Iris pigment epithelial cell (primary cell): ENCODE results near the gene ACTN1.
"Not testable (repeated sequence)": the region's sequence is repeated elsewhere in the genome, so short reads cannot be mapped to it uniquely, and the experiment has no call there.

Experiments used
- DNase-seq: peaks from one replicate; pipeline ENCODE4 v3.0.0-alpha.2; 2011; ENCODE audit warnings: low read depth

Gene ACTN1

DNA sequence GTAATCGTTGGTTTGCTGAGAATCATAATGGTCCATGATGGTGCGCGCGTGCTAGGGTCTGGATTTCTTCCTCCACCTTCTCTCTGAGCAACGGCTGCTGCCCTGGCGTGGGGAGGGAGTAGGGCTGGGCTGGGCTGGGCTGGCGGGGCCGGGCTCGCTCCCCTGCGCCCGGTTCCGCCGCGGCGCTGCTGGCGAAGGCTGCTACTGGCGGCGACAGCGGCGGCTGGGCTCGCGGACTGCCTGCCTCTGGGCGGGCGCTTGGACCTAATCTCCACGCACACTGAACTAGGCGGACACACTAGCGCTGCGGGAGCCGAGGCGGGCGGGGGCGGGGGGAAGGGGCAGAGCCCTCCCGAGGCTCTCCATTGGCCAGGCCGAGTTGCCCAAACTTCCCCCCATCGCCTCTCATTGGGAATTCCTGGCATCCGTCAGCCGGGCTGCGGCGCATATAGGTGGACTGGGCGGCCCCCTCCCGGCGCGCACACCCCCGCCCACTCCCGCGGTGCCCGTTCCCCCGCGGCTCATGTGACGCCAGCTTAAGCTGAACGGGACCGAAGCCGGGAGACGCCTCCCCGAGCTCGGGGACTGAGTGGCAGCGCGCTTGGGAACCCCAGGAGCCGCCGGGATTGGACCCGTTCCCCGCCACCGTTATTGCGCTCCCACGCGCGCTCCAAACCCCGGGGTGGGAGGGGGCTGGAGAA, at the start of gene ACTN1:
Gene ACTN1 (minus strand): TSS at position 282 of the 701 bp plus-strand sequence. CDS start 246 bp downstream, at position 36.
- DNase-seq: peak; percentile 99

DNA sequence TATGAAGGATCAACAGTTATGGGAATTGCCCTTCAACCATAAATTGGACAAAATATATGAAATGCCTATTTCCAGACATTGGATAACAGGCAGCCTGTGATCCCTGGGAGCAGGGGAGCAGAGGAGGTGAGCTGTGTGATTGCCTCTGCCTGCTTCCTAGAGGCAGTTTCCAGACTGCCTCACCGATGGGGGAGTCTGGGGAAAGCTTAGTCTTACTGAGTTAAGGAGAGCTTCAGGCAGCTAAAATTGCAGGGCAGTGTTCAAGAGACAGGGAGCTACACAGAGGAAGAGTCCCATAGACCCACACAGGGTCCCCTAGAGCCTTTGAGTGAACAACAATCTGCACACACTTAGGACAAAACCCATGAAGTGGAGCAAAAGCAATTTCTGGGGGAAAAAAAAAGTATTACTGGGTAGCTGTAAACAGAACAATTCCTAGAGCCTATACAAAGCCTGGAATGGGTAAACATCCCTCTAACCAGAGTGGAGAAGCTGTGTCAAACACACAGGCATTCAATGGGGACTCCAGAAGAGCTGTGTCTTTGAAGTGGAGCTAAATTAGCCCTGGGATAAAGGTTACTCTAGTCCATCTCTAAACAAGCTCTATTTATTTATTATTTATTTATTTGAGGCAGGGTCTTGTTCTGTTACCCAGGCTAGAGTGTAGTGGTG, 48.3 kb upstream of the ACTN1 start:
- DNase-seq: no peak

DNA sequence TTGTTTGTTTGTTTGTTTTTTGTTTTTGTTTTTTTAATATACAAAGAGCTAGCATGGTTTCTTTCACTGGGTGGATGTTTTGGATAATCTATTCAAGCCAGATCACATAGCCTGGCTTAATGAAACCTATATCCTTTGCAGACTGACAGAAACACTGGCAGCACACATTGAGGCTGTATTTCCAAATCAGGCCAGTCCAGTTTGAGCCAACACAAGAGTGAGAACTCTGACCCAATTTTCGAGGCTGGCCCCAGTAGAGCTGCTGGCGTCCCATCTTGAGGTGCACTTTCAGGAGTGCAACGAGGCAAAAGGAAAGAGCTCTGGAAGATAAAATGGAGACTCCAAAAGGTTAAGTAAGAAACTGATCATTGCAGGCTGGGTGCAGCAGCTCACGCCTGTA, 43.9 kb upstream of the ACTN1 start:
- DNase-seq: no peak

DNA sequence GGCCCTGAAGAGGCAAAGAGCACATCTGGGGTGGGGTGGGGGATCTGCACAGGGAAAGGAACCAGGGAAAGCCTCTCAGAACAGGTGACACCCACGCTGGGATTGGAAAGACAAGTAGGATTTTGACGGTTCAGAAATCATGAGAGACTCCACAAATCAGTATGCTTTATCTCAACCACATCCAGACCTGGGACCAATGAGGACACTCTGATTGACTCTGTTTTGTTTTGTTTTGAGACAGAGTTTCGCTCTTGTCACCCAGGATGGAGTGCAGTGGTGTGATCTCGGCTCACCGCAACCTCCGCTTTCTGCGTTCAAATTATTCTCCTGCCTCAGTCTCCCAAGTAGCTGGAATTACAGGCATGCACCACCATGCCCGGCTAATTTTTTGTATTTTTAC, 43.0 kb upstream of the ACTN1 start:
- not testable (repeated sequence) for DNase-seq

DNA sequence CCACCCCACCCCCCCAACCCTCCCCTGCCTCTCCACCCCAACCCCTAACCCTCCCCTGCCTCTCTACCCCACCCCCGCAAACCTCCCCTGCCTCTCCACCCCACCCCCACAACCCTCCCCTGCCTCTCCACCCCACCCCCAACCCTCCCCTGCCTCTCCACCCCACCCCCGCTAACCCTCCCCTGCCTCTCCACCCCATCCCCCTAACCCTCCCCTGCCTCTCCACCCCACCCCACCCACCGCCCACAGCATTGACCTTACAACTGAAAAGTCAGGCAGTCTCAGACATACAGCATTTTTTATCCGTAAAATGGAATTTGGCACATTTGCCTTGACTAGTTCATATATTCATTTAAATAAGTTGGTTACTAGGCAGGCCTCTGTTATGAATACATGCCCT, 38.6 kb upstream of the ACTN1 start:
- no peak for DNase-seq

DNA sequence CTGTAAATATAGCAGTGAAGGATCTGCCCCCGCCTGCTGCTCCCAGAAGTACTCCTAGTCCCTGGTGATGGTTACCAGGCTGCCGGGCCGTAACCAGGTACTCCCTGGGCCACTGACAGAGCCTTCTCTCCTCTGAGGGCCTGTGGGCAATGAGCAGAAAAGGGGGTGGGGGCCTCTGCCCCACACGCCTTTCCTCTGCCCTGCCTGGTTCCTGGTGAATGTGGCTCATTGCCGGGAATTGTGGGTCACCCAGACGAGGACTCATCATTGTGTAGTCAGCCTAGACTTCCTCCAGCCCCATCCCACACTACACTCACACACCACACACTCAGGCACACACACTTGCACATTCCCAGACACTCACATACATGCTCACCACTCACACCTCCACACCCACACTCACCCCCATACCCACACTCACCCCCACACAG, 35.7 kb upstream of the ACTN1 start:
- no peak for DNase-seq

DNA sequence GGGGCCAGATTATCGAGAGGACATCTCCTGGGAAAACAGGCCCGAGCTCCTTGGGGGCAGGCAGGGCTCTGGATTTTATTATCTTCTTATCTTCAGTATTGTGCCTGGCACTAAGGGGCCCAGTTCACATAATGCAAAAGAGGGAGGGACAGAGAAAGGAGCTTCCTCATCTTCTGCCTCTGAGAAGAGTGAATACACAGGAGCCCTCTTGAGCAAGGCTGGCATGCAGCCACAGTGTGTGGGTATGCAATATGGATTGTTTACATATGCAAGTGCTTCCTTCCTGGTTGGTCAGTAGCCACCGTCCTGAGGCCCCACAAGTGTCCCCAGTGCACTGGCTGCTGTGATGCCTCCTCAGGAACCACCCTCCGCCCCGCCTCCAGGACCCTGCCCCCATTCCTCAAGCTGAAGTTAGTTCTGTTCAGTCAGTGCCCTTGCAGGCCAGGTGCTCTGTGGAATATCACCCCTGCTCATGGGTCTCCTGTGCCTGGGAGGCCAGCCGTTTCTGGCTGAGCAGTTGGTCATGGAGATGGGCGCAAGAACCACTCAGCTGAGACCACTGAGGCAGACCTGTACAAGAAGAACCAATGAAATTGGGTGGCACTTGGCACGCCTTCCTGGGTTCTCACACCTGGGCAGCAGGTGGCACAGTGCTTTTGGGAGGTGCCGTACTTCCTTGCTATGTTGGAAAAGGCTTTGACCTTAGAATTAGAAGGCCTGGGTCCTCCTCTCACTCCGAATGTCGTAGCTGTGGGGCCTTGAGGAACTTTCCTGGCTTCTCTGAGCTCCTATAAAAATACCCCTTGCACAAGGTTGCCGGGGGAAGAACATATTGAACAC, 35.1 kb upstream of the ACTN1 start:
- DNase-seq: peak; percentile 70

DNA sequence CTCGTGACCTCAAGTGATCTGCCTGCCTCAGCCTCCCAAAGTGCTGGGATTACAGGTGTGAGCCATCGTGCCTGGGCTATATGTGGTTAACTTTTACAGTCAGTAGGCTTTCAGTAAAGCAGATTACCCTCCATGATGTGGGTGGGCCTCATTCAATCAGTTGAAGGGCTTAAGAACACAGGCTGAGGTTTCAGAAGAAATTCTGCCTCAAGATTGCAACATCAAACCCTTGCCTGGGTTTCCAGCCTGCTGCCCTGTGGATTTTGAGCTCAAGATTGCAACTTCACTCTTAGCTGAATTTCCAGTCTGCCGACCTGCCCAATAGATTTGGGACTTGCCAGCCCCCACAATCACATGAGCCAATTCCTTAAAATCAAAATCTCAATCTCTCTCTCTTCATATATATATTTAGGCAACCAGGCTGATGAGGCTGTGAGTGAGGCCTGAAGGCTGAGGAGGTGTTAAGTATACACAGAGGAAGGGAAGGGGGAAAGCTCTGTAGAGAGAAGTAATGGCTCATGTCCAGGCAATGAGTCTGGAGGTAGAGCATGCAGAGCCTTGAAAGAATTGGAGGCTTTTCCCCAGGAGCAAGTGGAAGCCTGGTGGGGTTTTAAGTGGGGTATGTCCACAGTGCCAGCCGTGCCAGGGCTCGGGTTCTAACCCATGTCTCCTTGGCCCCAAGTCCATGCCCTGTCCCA, 33.3 kb upstream of the ACTN1 start:
- peak; percentile 61 for DNase-seq

DNA sequence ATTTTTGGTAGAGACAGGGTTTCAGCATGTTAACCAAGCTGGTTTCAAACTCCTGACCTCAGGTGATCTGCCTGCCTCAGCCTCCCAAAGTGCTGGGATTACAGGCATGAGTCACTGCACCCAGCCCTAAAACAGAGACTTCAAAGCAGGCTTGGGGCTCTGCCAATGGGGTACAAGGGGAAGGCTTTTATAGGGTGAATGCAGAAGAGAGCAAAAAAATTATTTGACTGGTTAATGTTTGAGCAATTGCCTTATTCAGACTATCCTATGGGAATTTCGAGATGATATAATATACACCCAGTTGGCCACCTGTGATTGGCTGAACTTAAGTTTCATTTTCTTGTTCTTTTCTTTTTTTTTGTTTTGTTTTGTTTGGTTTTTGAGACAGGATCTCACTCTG, 31.5 kb upstream of the ACTN1 start:
- DNase-seq: no peak

DNA sequence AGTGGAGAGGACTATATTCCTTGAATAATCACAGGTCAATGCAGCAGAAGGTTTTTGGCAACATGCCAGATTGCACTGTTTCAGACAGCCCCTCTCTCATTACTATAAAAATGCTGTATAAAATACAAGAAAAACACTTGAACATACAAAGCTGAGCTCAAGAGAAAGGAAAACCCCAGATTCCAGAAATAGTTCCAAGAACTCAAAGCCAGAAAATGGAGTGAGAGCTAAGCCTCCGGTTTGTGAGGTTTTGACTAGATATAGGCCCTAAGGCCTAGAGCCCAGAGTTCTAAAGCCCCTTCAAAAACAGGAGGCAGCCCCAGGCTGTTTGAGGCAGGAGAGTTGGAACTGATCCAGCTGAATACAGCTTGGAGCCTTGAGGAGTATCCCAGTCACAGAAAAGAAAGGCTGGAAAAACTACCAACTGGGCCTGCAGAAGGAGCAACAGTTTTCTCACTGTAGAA, 29.4 kb upstream of the ACTN1 start:
- DNase-seq: peak; percentile 59

DNA sequence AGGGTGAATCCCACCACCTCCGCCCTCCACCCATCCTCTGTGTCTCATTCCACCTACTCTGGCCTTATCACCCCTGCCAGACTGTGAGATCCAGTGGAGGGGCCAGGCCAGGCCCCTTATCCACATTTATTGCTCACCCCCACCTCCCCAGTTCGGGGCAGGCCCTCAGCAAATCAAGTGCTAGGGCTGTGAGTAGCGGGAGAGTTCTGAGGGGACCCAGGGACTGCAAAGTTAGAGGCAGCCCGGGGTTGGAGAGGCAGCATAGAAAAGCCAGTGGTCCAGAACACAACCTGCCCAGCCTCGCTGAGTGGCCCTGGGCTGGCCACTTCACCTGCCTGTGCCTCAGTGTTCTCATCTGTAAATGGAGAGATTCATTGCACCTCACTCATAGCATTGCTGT, 27.2 kb upstream of the ACTN1 start:
- no peak for DNase-seq

DNA sequence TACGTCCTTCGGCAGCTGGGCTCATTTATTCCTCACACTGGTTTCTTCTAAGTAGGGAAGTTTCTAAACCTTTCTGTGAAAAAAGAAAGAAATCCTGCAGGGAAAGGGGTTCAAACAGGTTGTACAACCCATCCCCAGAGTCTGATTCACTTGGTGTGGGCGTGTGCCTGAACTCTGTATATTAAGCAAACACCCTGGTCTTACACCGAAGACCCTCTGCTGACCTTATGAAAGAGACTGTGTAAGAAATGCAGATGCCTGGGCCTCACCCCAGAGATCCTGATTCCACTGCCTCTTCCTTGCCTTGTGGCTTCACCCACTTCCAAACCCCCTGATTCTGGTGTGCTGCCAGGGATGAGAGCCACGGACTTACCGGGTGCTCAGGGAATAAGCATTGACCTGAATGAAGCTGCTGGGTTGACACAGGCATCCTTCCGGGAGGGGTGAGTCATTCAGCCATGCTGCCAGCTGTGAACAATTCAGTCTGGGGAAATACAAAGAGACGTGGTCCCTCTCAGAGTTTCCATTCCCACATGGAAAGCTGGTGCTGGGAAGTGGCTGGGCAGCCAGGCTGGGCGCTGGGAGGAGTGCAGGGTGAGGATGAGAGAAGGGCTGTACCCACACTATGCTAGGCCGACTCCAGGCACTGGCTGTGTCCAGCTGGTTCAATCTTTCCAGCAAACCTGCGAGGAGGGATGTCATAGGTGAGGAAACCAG, 26.5 kb upstream of the ACTN1 start:
- DNase-seq: peak; percentile 95

DNA sequence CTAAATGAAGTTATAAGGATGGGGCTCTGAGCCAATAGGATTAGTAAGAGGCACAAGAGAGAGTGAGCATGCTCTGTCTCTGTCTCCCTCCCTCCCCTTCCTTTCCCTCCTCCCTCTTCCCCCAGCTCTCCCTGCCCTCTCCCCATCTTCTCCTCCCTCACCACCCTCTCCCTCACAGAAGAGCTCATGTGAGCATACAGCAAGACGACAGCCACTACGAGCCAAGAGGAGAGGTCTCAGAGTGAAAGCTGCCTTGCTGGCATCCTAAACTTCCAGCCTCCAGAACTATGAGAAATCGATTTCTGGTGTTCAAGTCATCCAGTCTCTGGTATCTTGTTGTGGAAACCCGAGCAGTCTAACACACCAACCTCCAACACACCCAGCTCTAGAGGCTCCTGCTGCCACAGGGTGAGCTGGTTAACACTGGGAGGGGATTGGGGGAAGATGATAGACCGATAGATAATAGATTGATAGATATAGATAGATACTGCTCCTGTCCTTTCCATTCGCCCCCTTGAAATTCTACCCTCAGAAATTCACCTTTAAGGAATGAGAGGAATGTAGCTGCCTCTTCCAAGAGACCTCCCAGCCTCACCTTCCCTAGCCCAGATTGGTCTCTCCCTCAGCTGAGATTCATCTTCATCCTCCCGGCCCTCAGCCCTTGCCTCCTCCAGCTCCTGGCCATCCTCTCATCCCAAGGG, 25.8 kb upstream of the ACTN1 start:
- DNase-seq: peak; percentile 45

DNA sequence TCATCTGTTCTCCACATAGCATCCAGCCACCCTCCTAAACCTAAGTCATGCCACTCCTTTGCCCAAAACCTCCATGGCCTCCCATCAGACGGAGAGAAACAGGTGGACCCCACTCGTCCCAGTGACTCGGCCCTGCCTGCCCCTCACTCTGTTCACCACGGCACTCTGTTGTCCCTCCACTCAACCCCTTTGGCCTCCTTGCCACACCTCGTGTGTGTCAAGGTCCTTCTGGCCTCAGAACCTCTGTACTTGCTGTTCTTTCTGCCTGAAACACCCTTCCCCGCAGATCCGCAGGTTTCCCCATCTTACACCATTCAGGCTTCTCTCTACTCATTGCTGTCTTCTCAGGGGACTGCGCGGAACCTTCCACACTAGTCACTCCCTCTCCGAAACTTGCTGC, 24.5 kb upstream of the ACTN1 start:
- DNase-seq: no peak

DNA sequence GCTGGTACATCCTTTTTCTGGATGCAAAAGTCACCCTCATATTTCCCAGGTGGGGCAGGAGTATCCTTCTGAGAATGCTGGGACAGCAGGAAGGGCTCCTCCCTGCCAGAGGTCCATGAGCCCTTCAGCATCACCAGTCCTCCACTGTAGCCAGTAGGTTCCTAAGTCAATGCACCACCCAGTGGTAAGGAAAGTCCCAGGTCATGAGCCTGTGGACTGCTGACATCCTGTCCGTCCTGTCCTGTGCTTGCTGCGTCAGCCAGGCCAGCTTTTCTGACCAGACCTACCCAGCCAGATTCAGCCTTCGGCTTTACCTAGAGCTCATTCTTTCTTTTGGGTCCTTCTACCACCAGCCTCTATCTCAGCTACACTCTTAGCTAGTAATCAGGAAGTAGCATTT, 23.0 kb upstream of the ACTN1 start:
- DNase-seq: peak; percentile 31

DNA sequence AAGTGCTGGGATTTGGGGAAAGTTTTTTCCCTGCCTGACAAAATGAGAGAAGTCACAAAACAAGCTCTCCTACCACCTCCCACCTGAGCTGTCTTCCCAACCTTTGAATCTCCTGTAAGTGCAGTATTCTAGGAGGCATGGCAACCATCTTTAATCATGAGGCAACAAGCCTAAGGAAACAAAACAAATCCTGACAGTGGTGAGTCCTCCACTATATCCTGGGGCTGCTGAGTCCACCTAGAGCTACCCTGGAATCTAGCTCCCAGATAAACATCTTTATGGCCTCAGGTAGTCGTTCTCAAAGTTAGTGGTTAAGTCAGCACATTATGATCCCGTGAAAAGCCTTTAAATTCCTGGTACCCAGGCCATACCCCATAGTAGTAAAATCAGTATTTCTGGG, 22.3 kb upstream of the ACTN1 start:
- DNase-seq: no peak

DNA sequence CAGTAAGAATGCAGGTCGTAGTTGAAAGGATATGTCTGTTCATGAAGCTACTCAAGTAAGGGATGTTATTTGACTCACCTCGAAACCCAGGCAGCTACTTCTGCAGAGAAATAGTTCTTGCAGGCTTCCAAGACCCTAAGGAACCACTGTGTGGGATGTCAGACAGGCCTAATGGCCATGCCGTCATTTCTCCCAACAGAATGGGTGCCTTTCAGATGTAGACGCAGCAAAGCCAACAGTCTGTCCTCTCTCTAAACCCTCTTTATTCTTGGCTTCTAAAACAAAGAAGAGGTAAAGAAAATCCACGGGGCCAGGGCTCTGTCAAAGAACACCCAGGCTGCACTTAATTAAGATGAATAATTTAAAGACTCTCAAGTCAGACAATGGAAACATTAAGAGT, 19.0 kb upstream of the ACTN1 start:
- no peak for DNase-seq

DNA sequence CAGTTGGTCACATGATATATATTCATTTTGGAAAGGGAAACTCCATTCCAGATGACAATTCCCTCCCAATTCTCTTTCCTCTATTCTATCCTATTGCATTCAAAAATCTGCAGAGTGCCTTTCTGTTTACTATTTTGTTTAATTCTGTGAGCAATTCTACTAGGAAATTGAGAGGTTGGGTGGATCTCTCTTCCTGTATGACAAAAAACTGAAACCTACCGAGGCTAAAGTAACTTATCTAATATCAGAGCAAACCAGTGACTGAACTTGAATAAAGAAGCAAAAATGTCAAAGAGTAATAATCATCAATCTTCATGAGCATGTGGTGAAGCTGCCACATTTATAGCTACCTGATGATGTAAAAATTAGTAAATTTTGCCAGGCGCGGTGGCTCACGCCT, 16.6 kb upstream of the ACTN1 start:
- no peak for DNase-seq

DNA sequence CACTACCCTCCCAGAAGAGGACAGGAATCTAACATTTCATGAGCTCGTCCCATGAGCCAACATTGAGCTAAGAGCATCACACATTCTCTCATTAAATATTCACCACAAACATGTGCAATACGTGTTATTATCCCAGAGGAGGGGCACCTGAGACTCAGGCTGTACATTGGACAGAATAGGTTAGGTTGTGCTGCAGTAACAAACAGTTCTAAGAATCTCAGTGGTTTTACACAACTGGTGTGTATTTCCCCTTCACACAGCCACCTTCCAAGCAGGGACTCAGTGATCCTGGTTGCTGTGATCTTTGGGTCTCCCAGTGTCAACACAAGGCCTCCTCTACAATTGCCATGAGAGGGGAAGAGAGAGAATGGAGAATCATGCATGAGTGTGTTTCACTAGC, 15.0 kb upstream of the ACTN1 start:
- DNase-seq: no peak

DNA sequence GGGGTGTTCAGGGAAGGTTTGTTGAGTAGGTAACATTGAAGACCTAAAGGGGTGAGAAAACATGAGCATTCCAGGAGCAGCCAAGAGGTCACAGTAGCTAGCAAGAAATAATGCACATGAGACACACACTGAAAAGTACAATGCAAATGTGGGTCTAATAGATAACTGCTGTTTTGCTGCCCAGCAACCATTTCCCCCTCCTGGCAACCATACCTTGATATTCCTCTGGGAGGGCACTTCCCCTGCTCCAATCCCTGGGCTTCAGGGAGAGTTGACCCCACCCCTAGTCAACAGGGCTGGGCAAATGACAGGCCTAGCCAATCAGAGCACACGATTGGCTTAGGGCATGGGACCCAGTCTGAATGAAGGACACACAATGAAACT, 8.5 kb upstream of the ACTN1 start:
- DNase-seq: no peak
